HG02798 (cell line): ENCODE results near the gene OSBPL3.
"Not testable (repeated sequence)": the region's sequence is repeated elsewhere in the genome, so short reads cannot be mapped to it uniquely, and the experiment has no call there.

ENCODE experiments used
- ATAC-seq: cut with Tn5 transposase; IDR thresholded peaks from one replicate; pipeline ENCODE4 v1.9.1; 2021; ENCODE audit warnings: mild to moderate bottlenecking; ENCODE audit not compliant: unreplicated experiment, poor library complexity

The OSBPL3 gene

GRCh38 chr7:24924375-24924774 lies 55.6 kb downstream of the OSBPL3 start:
- no peak for ATAC-seq

DNA sequence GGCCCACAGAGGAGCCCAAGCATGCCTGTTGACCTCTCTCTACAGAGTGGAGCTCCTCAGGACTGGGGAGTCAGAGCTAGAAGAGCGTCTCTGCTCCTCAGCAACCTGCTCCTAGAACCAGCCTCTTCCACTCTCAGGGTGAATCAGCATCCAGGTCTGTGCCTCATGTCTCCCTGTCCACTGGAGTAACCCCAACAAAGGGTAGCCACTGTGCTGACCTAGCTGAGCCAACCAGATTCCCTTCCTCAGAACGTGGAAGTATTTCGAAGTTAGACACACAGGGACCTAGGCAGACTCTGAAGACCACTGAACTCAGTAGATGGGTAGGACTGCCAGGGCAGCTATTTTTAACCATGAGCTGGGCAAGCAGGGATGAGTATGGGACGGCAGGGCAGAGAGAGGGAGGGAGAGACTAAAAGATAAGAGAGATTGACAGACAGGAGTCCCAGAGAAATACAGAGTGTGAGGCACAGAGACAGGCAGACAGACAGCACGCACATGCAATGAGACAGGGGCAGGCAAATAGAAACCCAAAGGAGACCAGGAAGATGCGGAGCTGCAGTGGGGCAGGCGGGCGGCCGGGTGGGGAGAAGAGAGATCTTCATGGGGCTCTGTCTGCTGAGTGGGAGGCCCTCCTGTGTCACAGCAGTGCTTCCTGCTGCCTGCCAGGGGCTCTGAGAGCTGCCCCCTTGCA lies 56.7 kb downstream of the OSBPL3 start:
- ATAC-seq: no peak

DNA sequence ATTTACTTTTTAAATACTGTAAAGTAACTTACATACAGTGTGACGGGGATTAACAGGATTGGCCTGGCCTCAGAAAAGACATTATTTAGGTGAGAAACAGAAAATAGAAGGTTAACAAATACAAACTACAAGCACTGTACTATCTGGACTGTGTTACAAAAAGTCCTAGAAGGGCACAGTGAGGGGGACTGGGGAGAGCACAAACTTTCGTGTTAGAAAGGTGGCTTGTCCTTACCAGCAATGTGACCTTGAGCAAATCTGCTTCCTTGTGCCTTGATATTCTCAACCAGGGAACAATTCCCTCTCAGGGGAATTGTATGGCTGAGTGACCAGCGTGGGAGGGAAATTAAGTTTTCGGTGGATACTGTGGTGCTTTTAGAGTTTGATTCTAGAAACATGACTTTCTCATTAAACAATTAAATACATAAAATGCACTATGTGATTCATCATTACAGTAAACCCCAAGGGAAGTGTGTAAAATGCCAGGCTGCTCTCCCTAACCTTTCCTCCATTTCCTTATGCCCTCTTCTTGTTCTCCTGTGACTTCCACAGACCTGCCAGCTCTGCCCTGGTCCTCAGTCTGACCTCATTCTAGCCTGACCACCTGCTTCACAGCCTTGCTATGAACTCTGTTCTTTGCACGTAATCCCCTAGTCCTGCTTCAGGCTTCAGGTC lies 57.7 kb downstream of the OSBPL3 start:
- no peak for ATAC-seq

DNA sequence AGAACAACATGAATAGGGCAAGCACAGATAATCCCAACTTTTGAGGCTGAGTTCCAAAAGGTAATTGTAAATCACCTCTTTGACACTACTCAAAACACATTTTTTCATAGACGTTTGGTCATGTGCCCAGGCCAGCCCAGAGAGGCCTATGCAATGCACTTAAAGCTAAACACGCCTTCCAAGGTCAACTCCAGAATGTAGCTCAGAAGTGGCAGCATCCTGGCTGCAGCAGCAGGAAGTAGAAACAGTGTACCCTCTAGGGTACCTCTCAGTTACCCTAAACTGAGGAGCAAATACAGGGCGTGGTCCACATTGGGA lies 58.7 kb downstream of the OSBPL3 start:
- no peak for ATAC-seq

DNA sequence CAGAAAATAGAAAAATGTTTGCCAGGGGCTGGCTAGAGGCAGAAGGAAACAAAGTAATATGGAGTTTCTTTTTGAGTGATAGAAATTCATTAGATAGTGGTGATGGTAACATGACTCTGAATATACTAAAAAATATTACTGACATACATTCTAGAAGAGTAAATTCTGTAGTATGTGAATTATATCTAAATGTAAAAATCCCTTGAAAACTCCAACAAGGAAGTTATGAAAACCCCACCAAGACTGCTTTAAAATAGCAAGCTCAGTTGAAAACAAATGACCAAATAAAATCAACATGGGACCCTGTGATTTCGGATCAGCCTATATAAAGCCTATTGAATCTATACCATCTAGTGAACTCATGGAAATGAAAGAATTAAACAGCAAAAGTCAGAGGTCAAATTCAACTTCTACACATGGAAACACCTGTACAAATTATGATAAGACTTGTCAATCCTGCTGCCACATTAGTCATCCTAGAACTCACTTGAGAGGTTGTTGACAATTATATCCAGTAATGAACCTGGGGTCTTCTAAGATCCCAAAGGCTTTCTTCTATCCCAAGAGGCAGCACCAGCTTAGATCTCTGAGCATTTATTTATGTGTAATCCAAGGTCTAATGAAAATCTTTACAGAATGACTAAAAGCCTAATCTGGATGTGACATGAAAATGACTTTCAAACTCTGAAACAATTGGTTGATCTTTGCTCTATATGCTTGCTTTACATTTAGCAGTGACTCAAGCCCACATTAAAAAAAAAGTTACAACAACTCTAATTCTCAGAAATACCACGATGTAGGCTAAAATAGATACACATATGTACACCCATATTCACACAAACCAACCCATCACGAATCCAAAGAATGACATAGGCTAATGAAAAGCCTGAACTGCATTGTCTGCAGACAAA lies 59.3 kb downstream of the OSBPL3 start:
- no peak for ATAC-seq

- ATAC-seq: peak; percentile 69
Observed at GRCh38 chr7:24917510-24918239, 62.3 kb downstream of the OSBPL3 start.

DNA sequence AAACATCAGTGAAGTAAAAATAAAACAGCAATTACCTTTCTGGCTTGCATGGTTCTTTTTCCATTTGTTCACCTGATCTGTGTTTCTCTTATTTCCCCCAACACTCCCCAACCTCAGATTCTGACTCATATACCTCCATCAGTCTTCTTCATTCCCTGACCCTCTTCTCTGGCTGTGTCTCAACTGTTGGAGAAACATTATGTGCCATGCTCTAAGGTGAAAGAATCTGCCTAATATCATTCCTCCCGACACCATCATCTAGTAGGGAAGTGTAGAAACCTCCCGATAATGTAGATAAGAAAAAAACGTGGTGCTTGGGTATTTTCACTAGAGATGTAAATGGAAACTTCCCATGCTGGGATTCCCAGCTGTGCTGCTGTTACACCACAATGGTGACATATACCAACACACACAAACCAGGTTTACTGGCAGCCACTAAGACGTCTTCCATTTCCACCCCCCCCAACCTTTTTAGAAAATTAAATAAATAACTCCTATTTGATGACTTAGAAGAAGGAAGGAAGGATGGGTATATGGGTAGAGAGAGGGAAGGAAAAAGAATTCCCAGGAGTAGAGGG lies 63.4 kb downstream of the OSBPL3 start:
- ATAC-seq: no peak

- ATAC-seq: no peak
Observed at GRCh38 chr7:24914465-24914859, 65.5 kb downstream of the OSBPL3 start.

- ATAC-seq: no peak
Observed at GRCh38 chr7:24913801-24914464, 66.0 kb downstream of the OSBPL3 start.

GRCh38 chr7:24912874-24913514 lies 67.0 kb downstream of the OSBPL3 start:
- ATAC-seq: no peak

DNA sequence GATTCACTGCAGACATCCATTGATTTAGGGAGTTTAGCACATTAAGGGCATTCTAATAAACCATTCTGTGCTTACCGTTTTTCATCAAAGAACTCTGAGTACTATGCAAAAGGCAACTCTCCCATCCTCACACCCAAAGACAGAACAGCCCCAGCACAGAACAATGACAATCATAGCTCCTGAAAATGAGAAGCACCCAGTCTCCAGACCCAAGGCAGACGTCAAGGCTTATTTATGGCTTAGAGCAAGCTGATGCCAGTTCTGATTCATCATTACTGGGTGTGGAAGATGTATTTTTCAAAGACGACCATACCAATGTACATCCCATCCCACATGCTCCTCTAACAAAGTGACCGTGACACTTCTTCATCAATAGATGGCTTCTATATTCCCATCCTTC lies 67.6 kb downstream of the OSBPL3 start:
- ATAC-seq: no peak

DNA sequence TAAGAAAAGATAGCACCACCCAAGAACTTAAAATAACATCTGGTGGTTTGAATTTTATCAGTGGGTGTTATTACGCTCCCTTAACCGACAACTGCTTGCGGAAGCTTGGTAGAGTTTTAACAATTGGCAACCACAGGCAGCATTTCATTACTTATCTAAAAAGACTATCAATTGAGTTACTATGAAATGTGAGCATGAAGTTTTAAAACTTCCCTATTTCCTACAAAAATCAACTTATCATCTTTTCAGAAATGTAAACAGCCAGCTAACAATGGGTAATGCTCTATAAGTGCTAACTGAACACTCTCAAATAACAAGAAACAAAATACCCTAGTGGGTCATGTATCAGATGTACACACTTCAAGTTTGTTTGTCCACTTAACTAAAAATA lies 68.8 kb downstream of the OSBPL3 start:
- ATAC-seq: peak; percentile 52

- ATAC-seq: no peak
Observed at GRCh38 chr7:24910551-24911212, 69.3 kb downstream of the OSBPL3 start.

DNA sequence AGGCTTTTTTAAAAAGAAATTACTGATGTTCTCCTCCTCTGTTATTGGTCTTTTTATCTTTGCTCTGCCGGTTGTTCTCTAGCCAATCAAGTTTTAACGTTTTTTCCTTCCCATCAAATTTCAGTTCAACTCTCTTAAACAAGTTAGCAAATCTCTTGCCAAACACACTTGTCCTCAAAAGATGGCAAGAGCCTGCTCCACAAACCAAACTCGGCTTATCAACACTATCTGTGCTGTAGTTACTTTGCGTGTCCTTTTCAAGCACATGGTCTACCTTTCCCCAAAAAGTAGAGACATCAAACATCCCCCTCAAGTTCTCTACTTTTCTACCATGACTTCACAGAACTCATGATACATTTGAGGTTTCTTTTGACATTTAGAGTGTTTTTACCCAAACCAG lies 71.3 kb downstream of the OSBPL3 start:
- no peak for ATAC-seq

- ATAC-seq: no peak
Observed at GRCh38 chr7:24908166-24908565, 71.8 kb downstream of the OSBPL3 start.

DNA sequence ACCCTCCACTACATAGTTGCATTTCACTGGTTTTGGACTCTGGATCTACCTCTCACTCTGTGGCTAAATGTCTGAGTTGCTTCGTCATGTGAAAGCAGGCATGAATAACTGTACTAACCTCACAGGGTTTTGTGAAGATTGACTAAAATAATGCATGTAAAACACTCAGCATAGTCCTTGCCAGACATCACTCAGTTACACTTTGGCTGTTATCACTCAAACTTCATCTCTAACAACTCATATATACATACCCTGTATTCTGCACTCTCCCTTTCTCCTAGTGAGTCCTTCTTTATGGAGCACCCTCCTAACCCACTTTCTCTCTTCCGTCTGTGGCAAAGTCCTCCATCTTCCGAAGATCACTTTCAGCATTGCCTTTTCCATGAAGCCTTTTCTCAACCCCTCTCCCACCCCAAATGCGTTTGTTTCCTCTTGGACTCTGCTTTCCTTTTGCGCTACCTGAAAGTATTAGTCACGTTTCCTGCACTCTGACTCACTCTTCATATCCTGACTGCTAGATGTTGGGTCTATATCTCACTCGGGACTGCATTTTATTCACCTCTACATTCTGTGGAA lies 72.6 kb downstream of the OSBPL3 start:
- peak; percentile 54 for ATAC-seq

- ATAC-seq: no peak
Observed at GRCh38 chr7:24905996-24906770, 73.8 kb downstream of the OSBPL3 start.

GRCh38 chr7:24903992-24904391 lies 76.0 kb downstream of the OSBPL3 start:
- ATAC-seq: not testable (repeated sequence)
